SHP77 treated with DMSO at 0.1 percent for 48 hours (cell line): ENCODE measurements around the gene FBXO47.

Source experiments
- DNase-seq: peaks from one replicate; lab custom pipeline; 2025; lab: John Stamatoyannopoulos, UW

The FBXO47 gene

DNA sequence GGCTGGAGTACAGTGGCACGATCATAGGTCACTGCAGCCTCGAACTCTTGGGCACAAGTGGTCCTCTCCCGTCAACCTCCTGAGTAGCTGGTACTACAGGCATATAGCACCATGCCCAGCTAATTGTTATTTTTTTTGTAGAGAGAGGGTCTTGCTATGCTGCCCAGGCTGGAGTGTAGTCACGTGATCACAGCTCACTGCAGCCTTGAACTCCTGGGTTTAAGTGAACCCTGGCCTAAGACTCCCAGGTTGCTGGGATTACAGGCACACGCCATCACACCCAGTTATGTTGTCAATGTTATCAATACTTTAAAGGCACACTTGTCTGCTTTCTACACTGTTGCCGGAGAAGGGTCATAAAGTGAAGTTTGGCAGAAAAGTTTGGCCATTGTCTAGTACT, 63.8 kb downstream of the FBXO47 start:
- no peak for DNase-seq

GRCh38 chr17:38900978-38901656, 66.1 kb downstream of the FBXO47 start:
- no peak for DNase-seq

DNA sequence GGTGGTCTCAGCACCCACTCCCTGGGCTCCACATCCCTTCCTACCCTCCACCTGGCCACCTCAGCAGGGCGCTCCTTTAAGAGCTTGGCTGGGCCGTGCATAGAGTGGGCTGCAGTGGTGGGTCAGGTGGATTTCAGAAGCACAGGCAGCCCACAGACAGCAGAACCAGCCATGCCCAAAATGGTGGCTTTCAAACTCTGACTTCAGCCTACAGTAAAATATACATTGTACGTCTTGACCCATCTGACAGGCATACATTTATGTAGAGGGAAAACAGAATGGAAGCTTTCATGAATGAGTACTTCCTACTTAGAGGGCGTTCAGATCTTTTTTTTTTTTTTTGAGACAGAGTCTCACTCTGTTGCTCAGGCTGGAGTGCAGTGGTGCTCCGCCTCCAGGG, 67.8 kb downstream of the FBXO47 start:
- DNase-seq, result no peak

DNA sequence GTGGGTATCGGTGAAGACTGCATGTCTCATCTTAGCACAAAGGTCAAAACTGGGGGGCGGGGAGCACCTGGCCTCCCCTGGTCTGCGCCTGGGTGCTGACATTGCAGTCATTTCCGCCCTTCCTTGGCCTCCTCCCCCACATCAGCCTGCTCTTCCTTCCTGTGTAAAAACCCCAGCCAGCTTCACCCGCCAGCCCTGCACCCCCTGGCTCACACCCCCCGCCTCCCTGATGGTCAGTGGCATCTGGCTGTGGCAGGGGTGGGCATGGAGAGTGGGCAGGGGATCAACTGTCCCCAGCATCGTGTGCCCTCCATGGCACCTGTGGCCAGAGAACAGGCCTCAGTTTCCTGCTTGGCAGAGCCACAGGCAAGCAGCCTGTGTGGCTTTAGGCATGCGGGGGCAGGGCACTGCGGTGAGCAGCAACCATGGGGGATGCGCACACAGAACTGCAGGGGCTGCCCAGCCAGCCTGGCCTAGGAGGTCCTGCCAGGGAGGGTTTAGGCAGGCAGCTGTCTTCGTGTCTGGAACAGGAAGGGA, 68.3 kb downstream of the FBXO47 start:
- DNase-seq, result no peak

DNA sequence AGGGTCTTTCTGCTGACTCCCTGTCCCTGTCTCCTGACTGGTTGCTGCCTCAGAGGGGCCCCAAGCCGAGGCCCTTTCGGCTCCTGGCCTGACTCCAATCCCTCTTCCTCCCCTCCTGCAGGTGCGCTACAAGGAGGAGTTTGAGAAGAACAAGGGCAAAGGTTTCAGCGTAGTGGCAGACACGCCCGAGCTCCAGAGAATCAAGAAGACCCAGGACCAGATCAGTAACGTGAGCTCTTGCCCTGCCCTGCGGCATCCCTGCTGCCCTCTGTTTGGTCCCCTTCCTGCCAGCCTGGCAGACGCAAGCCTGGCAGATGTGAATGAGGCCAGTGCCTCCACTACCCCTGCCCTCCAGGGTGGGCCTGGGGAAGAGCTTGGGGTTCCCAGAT, 68.9 kb downstream of the FBXO47 start:
- DNase-seq, result no peak

DNA sequence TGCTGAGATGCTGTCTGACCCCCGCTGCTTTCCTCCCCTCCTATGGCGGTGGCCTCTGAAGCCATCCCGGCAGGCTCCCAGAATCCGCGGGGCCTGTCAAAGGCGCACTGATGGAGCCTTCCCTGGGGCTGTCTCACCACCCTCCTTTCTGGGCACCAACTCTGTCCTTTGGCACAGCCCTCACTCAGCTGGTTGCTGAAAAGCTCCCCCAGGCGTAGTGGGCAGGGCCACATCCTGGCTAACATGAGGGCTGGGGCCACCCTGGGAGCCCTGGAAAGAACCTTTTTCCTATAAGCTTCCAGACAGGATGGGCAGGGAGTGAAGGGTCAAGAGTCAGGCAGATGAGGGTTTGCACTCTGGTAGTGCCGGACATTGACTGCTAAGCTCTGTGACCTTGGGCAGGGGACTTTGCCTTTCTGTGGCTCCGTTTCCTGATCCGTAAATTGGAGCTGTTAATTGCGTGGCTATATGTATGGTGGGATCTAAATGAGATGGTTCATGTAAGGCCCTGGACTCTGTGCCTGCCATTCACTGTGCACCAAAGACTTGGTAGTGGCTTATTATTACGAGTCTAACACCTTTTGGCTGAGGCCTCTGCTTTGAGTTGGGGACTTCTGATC, 69.4 kb downstream of the FBXO47 start:
- DNase-seq, result no peak

- DNase-seq, result no peak
Observed at GRCh38 chr17:38897176-38897575, 70.0 kb downstream of the FBXO47 start.

DNA sequence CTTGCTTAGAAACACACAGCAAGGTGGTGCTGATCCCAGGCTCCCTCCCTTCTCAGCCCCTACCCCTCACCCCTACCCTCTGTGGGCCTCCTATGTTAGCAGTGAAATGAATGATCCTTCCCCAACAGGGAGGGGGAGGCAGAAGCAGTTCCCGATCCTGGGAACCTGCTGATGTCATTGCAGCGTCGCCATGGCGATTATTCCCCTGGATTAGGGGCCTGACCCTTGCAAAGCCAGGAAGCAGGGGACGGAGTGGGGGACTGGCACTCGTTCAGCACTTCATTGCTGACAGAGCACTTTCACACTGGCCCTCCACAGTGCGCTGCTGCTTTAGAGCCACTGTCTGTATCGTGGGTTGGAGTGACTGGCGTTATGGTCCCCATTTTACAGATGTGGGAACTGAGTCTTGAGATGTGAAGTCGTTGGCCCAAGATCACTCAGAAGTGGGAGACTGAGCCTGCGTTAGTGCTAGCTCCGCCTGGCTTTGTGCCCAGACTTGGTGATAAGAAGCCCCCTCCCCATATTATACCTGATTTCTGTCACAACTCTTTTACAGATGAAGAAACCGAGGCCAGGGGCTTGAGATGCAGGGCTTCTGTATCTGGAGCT, 70.8 kb downstream of the FBXO47 start:
- DNase-seq, result no peak

DNA sequence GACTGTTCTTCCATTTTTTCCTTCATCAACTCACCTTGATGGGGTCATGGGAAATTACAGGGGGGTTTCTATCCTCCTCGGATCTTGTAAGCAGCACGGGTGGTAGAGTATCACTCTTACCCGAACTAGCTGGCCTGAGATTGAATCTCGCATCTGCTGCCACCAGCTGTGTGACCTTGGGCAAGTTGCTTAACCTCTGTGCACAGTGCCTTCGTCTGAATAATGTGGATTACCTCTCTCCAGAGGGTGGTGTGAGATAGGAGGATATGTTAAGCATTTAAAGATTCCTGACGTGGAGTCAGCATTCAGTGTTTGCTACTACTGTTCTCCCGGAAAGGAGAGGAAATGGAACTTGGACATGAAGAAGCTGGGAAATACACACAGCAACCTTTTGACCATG, 72.9 kb downstream of the FBXO47 start:
- DNase-seq, result no peak

GRCh38 chr17:38893607-38894006, 73.6 kb downstream of the FBXO47 start:
- no peak for DNase-seq

- no peak for DNase-seq
Observed at GRCh38 chr17:38893113-38893512, 74.1 kb downstream of the FBXO47 start.

DNA sequence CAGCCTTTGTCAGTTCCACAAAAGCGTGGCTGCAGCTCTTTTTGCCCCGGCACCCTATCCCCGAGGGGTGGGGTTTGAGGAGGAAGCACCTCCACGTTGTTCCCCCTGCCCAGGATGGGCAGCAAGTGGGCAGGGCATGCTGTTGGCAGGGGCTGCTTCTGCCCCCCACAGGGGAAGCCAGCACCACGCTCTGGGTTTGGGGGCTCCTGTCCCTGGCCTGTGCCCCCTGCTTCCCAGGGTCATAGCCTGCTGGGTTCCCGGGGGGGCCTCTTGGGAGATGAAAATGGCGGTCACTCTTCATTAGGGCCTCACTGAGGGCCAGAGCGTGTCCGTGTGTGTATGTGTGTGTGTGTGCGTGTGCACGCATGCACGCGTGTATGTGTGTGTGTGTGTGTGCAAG, 74.6 kb downstream of the FBXO47 start:
- DNase-seq, result no peak

- no peak for DNase-seq
Observed at GRCh38 chr17:38892083-38892482, 75.1 kb downstream of the FBXO47 start.

GRCh38 chr17:38891441-38891840, 75.8 kb downstream of the FBXO47 start:
- no peak for DNase-seq

- DNase-seq, result no peak
Observed at GRCh38 chr17:38890410-38890746, 76.8 kb downstream of the FBXO47 start.

GRCh38 chr17:38889745-38890409, 77.3 kb downstream of the FBXO47 start:
- no peak for DNase-seq

DNA sequence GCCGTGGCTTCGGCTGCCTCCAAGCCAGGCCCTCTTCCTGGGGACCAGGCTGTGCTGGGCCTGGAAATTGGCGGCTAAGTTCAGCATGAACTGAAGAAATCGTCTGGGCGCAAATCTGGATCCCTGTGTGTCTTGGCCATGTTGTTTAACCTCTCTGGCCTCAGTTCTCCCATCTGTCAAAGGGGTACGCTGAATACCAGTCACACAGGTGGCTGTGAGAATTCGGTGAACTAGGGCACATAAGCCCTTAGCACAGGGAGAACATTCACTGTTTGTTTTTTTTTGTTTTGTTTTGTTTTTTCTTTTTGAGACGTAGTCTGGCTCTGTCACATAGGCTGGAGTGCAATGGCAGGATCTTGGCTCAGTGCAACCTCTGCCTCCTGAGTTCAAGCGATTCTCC, 78.4 kb downstream of the FBXO47 start:
- DNase-seq, result no peak

DNA sequence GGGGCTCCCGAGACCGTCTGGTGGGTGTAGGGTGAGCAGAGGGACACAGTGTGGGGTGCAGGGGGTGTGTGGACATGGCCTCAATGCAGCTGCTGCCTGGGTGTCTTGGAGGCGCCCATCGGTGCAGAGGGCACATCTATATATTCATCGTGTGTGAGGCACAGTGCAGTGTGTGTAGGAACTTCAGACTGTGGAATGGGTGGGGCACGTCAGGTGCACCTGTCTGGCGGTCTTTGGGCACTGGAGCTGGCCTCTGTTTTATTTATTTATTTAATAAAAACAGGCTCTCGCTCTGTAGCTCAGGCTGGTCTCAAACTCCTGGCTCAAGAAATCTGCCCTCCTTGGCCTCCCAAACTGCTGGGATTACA, 80.6 kb downstream of the FBXO47 start:
- no peak for DNase-seq
